ENCODE results near the gene CHST2. TPM values are rescaled to one million over a fixed set of nuclear protein-coding genes. Genes with fewer than 3 reads are reported as not detected.
A peak's percentile ranks its signal among the peaks of the same experiment; 100 is the strongest.

CHST2 gene
- total and polyA plus RNA-seq, 5 experiments from 2014 or later: 4.2 to 11.4 (median 5.2) TPM

DNA sequence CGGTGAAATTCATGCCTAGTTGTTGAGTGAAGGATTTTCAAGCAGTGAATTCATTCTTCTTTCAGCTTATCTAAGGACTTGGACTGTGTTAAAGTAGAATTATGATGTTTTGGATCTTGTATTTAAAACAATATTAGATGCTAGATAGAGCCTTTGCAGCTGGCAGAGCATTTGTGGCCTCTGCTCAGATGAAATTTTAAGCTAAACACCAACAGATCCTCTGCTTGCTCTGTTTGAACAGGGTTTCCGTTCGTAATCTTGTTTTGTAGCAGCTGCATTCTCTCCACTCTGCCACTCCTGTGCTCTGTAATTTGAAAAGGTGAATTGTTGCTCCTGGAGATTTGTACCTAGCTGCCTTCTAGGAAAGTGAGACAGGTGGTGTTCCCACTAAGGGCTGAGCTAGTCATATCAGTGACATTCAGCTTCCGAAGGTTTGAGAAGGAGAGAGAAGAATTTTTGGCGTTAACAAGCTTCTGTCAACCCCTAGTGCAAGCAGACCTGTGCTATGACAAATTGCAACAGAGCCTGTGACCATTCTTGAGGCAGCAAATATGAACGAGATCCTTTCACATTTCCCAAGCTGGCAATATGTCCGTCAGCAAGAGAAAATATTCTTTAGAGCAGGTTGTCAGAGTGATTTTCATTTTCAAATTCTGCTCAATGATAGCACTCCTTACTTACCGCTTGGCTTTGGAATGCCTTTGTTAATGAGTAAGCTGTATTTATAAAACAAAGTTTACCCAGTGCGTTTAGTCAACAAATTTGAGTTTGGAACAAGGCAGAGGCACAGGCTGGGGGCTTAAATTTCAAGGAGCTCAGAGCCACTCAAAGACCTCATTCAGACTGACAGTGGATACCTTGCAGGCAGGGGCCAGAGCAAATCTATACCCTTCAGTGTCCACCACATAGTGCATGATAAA is 5.3 kb downstream of the CHST2 start:
- Mint-ChIP-seq H3K9me3 (no peaks in the 10 kb centered on the region), H3K36me3 (no peaks in the 10 kb centered on the region), H3K27me3 (no peaks in the 10 kb centered on the region), H3K4me1 (peaks cover 19 to 56% (median 54%) of the 10 kb centered on the region in 4 donors), H3K4me3 (peak overlapping the region; percentile 16 to 81 (median 72)), H3K27ac (peak overlapping the region; percentile 15 to 93 (median 84))
- POLR2A ChIA-PET: interaction anchor here (0.6 to 1.0 kb wide), 3 partner anchors 10 to 46 kb away, joined by 3 read pairs; no protein-coding TSS in a partner anchor
- ATAC-seq (no peak), DNase-seq (peak in 3 of 10 donors; percentile 21 to 28 (median 22))

DNA sequence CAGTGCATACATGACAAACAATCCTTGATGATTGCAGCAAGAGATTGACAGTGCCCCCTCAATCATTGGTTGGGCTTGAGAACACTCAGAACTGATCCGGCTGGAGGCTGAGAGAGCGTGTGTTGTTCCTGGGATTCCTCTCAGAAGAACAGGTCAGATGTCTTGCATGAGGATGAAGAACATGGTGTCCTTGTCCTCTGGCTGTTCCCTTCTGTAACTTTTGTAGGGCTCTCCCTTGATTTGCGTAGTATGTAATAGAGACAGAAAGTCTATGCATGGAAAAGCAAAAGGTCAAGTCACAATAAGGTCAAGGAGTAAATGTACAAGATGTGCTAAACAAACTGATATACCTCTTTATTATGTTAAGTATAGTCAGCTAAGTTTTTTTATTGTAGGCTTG is 8.2 kb downstream of the CHST2 start:
- DNase-seq (no peak), ATAC-seq (no peak)
- Mint-ChIP-seq H3K27me3 (no peaks in the 10 kb centered on the region), H3K27ac (peak overlapping the region in 5 of 10 donors; percentile 2 to 74 (median 23)), H3K36me3 (no peaks in the 10 kb centered on the region), H3K4me3 (no peak overlapping the region), H3K9me3 (no peaks in the 10 kb centered on the region), H3K4me1 (peaks cover 17 to 44% (median 43%) of the 10 kb centered on the region in 4 donors)
- POLR2A ChIA-PET: no interaction called here

DNA sequence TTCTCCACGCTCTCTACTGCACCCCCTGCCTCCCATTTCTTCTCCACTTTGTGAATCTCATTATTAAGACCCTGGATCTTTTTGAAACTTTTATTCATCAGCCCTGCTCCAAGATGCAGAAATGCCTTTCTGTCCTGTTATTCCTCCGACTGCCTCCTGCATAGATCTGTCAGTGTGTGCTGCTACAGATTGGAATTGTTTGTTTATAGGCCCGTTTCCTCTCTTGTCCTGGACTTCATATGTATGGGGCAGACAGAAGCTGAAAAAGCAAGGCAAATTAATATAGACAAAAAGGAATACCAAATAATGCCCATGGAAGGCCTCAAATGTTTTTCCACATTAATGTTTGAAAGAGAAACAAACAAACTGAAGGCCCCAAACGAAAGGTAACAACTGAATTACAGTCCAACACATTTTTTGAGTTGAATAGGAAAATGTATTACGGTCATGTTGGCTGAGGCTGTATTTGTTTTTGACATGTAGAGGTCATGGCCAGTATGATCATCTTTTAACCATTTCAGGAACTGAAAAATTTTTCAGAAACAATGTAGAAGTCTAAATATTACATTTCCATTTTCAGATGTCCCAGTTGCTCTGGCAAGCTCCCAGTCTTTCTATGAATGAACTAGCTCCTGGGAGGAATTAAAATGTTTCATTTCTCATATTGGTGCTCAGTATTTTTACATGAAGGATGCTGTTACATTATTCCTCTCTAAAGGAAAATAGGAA is 8.8 kb downstream of the CHST2 start:
- Mint-ChIP-seq H3K9me3 (no peaks in the 10 kb centered on the region), H3K4me1 (peaks cover 17 to 43% (median 40%) of the 10 kb centered on the region in 4 donors), H3K4me3 (no peak overlapping the region), H3K36me3 (no peaks in the 10 kb centered on the region), H3K27me3 (no peaks in the 10 kb centered on the region), H3K27ac (peak overlapping the region in 8 of 10 donors; percentile 1 to 74 (median 16))
- POLR2A ChIA-PET: no interaction called here
- ATAC-seq (no peak), DNase-seq (no peak)

DNA sequence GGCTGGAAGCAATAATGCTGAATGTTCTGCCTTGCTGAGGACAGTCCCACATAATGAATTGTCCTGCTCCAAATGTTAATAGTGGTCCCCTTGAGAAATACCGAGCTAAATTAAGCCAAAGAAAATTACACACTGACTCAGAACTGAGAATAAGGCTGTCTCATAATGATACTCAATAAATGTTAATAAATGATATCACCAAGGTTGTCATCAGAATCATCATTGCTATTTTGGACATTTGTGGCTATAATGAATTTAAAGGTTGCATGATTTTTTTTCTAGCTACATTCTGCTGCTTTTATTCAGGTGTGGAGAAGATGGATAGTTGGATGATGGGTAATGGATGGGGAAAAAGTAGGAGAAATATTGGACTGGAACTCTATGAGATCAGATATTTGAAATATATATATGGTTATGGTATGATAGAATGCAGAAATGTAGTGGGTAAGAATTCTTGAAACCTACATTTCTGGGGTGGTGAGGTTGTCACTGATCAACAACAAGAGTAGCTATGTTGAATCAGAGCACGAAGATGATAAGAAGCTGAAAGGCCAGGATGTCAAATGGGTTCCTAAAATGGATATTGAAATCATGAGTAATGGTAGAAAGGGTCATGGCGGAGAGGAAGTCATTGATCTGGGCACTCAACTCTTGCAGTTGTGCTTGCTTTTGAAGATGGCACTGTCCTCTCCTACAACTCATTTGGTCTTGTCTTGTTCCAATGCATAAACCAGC is 12.8 kb downstream of the CHST2 start:
- Mint-ChIP-seq H3K4me1 (peaks cover 5 to 14% (median 12%) of the 10 kb centered on the region in 4 donors), H3K9me3 (no peaks in the 10 kb centered on the region), H3K27ac (no peak overlapping the region), H3K36me3 (no peaks in the 10 kb centered on the region), H3K4me3 (no peak overlapping the region), H3K27me3 (no peaks in the 10 kb centered on the region)
- DNase-seq (no peak), ATAC-seq (no peak)
- POLR2A ChIA-PET: no interaction called here

DNA sequence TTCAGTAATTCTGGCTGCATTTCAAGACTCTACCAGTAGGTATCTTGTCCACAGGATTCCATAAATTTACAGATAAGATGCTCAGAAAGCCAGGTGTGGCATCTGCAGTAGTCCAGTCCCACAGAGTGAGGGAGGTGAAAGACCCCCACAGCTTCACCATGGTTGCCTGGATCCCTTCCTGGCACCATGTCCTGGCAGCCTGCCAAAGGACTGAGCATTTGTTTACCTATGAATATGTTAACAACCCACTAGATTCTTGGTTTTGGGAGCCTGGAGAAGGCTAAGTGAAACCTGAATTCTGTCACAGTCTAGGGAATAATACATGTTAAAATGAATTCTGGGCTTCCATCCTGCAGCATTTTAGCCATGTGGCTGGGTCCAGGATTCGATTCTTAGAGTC is 14.9 kb downstream of the CHST2 start:
- H3K27me3 Mint-ChIP-seq: no peaks in the 10 kb centered on the region
- ATAC-seq (no peak), DNase-seq (no peak)
- H3K4me1 Mint-ChIP-seq: peaks cover 3 to 12% (median 11%) of the 10 kb centered on the region in 4 donors
- H3K9me3 Mint-ChIP-seq: no peaks in the 10 kb centered on the region
- no peaks in the 10 kb centered on the region for H3K36me3 Mint-ChIP-seq
- no peak overlapping the region for H3K27ac Mint-ChIP-seq
- POLR2A ChIA-PET: interaction anchor here (1.1 kb wide), 1 partner anchor 10 kb away, joined by 3 read pairs; no protein-coding TSS in a partner anchor
- H3K4me3 Mint-ChIP-seq: no peak overlapping the region

DNA sequence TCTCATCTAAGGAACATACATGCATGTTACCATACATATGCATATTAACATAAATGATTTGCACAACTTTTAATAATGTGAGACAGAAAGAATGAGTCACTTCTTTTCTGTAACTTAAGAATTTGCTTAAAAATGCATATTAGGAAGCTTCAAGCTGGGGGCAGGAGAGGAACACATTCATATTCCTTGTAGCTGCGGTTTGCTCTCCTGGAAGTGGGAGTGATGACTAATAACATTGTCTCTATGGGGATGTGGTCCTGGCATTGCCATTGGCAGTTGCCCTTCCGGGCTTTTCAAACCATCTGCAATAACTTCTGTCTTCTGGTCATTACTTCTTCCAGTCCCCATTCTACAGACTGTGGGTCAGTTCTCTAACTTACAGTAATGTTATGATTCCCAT is 15.6 kb downstream of the CHST2 start:
- H3K4me3 Mint-ChIP-seq: no peak overlapping the region
- H3K27me3 Mint-ChIP-seq: peaks cover 0 to 1% (median 0%) of the 10 kb centered on the region in 5 donors
- peaks cover 3 to 12% (median 10%) of the 10 kb centered on the region in 4 donors for H3K4me1 Mint-ChIP-seq
- no peak overlapping the region for H3K27ac Mint-ChIP-seq
- POLR2A ChIA-PET: interaction anchor here (1.0 to 1.1 kb wide), 2 partner anchors 11 to 31 kb away, joined by 3 read pairs; no protein-coding TSS in a partner anchor
- DNase-seq (no peak), ATAC-seq (no peak)
- no peaks in the 10 kb centered on the region for H3K9me3 Mint-ChIP-seq
- H3K36me3 Mint-ChIP-seq: no peaks in the 10 kb centered on the region

DNA sequence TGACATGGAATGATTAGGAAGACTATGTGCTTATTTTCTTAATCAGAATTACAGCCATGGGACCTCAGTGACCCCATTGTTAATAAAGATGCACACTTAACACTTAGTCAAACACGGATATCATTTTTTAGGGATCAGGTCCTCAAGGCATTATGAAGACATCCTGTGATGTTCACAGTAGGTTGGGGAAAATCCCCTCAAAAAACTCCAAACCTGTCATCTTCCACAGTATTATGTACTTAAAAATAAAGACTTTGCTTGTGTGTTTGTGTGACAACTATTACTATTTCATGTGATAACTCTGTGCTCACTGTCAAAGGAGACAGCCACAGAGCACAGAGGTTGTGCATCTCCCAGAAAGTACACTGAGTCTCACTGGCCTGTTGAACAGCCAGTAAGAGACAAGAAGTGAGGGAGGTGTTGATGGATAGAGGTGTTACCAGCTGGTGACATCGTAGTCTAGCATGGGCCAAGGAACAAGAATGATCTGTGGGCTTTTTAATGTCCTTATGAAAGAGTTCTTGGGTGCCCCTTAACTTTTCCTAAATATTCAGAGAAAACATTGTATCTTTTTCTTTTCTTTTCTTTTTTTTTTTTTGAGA is 18.0 kb downstream of the CHST2 start:
- Mint-ChIP-seq H3K4me3 (no peak overlapping the region), H3K9me3 (no peaks in the 10 kb centered on the region), H3K27ac (peak overlapping the region in 1 of 10 donors; percentile 20), H3K4me1 (peaks cover 3 to 12% (median 9%) of the 10 kb centered on the region in 4 donors), H3K27me3 (peaks cover 0 to 1% (median 0%) of the 10 kb centered on the region in 5 donors), H3K36me3 (no peaks in the 10 kb centered on the region)
- ATAC-seq (no peak), DNase-seq (no peak)
- POLR2A ChIA-PET: no interaction called here

DNA sequence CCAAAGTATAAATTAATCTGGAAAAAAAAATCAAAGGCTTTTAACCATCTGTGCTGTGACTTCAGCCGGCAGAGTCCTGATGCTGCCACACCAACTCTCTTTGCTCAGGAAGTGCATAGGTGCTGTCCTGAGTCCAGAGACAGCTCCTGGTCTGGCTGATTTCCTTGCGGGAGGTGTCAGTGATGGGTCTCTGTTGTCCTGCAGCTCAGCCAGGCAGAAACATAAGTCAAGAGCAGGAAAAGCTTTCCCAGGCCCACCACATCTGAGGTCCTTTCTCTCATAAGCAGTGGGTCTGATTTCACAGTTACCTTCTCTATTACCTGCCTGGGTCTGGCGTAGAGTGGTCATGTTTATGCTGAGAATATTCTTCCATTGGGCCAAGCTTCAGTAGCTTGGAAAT is 19.4 kb downstream of the CHST2 start:
- DNase-seq (no peak), ATAC-seq (no peak)
- Mint-ChIP-seq H3K36me3 (no peaks in the 10 kb centered on the region), H3K4me3 (no peak overlapping the region), H3K27ac (no peak overlapping the region), H3K4me1 (peaks cover 0 to 10% (median 3%) of the 10 kb centered on the region in 4 donors), H3K27me3 (peaks cover 0 to 1% (median 0%) of the 10 kb centered on the region in 5 donors), H3K9me3 (peaks cover 0 to 3% (median 0%) of the 10 kb centered on the region in 9 donors)
- POLR2A ChIA-PET: no interaction called here

DNA sequence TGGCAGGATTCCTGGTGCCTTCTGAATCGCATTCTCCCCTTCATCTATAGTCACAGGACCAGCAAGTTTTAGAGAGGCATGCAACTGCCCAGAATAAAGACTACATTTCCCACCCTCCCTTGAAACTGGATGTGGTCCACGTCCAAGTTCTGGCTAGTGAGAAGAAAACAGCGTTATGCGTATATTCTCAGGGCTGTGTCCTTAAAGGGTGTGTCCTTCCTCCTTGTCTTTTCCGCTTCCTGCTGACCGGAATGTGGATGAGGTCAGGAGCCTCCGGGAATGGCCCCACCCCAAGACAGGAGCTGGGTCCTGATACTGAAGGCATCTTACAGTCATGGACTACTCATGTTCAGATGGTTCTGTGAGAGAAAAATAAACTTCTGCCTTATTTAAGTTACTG is 20.2 kb downstream of the CHST2 start:
- DNase-seq (no peak), ATAC-seq (no peak)
- Mint-ChIP-seq H3K27ac (no peak overlapping the region), H3K27me3 (peaks cover 0 to 1% (median 0%) of the 10 kb centered on the region in 5 donors), H3K9me3 (peaks cover 0 to 3% (median 0%) of the 10 kb centered on the region in 9 donors), H3K36me3 (no peaks in the 10 kb centered on the region), H3K4me3 (no peak overlapping the region), H3K4me1 (peaks cover 0 to 10% (median 3%) of the 10 kb centered on the region in 4 donors)
- POLR2A ChIA-PET: no interaction called here

DNA sequence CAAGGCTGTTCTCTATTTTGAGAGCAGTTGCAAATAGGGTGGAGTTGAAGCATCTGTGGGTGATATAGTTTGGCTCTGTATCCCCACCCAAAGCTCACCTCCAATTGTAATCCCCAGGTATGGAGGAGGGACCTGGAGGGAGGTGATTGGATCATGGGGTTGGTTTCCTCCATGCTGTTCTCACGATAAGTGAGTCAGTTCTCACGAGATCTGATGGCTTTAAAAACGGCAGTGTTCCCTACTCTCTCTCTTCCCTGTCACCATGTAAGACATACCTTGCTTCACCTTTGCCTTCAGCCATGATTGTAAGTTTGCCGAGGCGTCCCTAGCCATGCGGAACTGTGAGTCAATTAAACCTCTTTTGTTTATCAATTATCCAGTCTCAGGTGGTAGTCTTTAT is 21.0 kb downstream of the CHST2 start:
- Mint-ChIP-seq H3K4me3 (no peak overlapping the region), H3K27me3 (peaks cover 0 to 1% (median 0%) of the 10 kb centered on the region in 5 donors), H3K9me3 (peaks cover 0 to 3% (median 0%) of the 10 kb centered on the region in 9 donors), H3K4me1 (peaks cover 0 to 6% (median 3%) of the 10 kb centered on the region in 4 donors), H3K36me3 (no peaks in the 10 kb centered on the region), H3K27ac (no peak overlapping the region)
- ATAC-seq (no peak), DNase-seq (no peak)
- POLR2A ChIA-PET: no interaction called here

DNA sequence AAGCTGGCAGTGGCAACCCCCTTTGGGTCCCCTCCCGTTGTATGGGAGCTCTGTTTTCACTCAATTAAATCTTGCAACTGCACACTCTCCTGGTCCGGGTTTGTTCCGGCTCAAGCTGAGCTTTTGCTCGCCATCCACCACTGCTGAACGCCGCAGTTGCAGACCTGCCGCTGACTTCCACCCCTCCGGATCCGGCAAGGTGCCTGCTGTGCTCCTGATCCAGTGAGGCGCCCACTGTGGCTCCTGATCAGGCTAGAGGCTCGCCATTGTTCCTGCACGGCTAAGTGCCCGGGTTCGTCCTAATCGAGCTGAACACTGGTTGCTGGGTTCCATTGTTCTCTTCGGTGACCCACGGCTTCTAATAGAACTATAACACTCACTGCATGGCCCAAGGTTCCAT is 22.8 kb downstream of the CHST2 start:
- H3K9me3 Mint-ChIP-seq: peaks cover 0 to 3% (median 0%) of the 10 kb centered on the region in 9 donors
- H3K36me3 Mint-ChIP-seq: no peaks in the 10 kb centered on the region
- POLR2A ChIA-PET: no interaction called here
- H3K4me1 Mint-ChIP-seq: peaks cover 0 to 6% (median 3%) of the 10 kb centered on the region in 4 donors
- H3K27ac Mint-ChIP-seq: no peak overlapping the region
- H3K27me3 Mint-ChIP-seq: peaks cover 0 to 1% (median 0%) of the 10 kb centered on the region in 5 donors
- no peak for ATAC-seq
- DNase-seq: no peak
- H3K4me3 Mint-ChIP-seq: no peak overlapping the region

DNA sequence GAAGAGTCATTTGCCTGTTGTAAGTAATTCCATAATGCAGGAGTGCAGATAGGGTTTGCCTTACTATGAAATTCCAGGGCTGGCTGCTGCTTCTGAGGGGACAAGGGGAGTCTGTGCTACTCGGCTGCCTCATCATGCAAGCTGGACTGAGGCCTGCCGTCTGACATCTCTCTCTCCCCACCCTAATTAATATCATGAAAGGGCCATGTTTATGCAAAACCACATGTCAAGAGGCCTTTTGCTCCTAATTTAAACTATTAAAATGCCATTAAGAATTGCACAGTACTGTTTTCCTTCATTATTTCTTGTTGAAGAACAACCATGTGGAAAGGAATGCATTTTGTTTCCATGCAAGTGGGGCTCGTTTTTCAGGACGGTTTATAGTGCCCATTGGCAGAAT is 26.3 kb downstream of the CHST2 start:
- POLR2A ChIA-PET: interaction anchor here (0.7 kb wide), 1 partner anchor 64 kb away, joined by 8 read pairs; no protein-coding TSS in a partner anchor

More for the DNA sequence above, 26.3 kb downstream of the CHST2 start:
- Mint-ChIP-seq H3K27me3 (no peaks in the 10 kb centered on the region), H3K4me1 (peaks cover 0 to 3% (median 1%) of the 10 kb centered on the region in 4 donors), H3K4me3 (no peak overlapping the region), H3K27ac (no peak overlapping the region), H3K36me3 (no peaks in the 10 kb centered on the region), H3K9me3 (peaks cover 0 to 3% (median 0%) of the 10 kb centered on the region in 9 donors)
- no peak for DNase-seq
- ATAC-seq: no peak
